NCI-H345 treated with DMSO at 0.1 percent for 48 hours (cell line): Measurements from ENCODE around the gene SCUBE3.

Experiments used
- DNase-seq: peaks from one replicate; lab custom pipeline; 2025; ENCODE audit not compliant: unreplicated experiment; lab: John Stamatoyannopoulos, UW

Gene SCUBE3

DNA sequence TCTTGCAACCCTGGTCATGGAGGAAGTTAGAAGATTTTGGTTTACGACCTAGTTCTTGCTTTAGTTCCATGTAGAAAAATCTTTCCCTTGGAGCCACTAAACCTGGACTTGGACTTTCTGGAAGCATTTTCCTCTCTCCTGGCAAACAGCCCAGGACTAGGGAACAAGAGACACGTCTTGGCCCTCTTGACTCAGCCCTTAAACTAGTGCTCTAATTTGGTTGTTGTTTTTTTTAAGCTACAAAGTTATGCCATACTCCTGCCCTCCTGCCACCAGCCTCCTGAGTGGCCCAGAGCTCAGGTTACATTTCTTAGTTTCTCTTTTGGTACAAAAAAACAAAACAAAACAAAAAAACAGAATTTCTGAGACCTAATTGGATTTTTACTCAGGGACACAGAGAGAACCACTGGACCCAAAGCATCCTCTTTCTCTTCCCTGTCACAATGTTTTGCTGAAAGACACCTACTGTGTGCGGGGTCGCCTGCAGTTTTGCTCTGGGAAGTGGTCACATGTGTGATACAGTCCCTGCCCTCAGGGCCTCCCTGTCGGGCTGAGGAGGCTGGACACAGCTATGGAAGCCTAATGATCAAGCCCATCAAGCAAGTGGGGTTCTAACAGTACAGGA is 32.3 kb upstream of the SCUBE3 start:
- no peak for DNase-seq

- DNase-seq = peak; percentile 52
Observed at GRCh38 chr6:35181933-35182612, 31.7 kb upstream of the SCUBE3 start.

- no peak for DNase-seq
Observed at GRCh38 chr6:35183281-35183680, 30.5 kb upstream of the SCUBE3 start.

DNA sequence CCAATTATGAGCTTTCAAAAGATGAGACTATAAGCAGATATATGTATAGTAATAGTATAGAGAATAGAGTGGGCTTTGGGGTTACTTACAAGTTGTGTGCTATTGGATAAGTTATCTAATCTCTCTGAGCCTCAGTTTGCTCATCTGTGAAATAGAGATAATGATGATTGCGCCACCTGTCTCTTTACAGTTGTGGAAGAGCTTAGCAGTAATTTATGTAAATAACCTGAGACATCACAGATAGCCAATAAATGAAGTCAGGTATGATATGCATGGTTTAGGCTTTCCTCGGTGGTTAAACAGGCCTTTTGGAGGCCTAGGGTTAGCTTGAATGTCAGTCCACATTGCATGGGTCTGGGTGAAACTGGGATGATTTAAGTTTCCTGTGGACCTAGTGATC is 29.8 kb upstream of the SCUBE3 start:
- no peak for DNase-seq

- DNase-seq = no peak
Observed at GRCh38 chr6:35184580-35185301, 29.0 kb upstream of the SCUBE3 start.

DNA sequence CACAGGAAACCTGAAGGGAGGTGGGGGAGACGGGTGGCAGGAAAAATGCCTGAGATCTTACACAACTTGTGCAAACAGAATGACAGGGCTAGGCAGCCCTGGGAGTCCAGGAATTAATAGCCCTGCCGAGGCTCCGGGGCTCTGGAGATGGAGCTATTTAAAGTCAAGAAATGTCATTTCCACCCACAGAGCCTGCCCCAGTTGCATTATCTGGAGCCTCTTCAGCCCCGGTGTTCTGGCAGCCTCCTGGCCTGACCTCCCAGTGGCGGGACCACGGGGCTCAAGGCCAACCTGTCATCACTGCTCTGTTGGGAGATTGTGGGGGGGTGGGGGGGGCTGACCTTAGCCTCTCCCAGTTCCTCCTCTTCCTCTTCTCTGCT is 28.5 kb upstream of the SCUBE3 start:
- no peak for DNase-seq

DNA sequence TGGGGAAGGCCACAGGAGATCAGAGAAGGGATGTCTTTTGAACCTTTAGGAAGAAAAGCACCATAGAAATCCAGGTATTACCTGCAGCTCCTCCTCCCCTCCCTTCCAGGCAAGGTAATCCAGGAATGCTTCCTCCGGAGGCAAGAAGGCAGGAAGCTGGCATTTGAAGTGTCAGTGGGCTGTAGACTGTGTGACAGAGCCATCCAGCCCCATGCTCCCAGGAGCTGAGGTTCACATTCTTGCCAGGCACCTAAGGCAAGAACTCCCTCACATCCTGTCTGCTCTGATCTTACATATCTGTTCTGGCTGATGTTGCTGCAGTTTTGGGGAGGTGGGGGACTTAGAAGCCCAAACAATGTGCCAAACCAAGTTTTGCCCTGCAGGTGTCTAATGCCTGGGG is 27.8 kb upstream of the SCUBE3 start:
- DNase-seq = no peak

DNA sequence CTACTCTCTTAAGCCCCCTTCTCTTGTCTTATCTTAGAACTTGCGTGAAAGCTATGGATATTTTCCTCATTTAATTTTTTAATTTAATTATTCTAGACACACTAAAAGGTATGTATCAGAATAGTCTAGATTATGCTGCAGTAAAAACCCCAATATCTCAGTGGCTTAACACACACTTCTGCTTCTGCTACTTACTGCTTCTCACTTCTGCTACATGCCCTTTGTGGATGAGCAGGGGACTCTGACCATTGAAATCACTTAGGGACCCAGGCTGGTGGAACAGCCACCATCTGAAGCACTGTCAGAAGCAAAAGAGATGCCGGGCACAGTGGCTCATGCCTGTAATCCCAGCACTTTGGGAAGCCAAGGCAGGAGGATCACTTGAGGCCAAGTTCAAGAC is 27.2 kb upstream of the SCUBE3 start:
- no peak for DNase-seq

- DNase-seq = no peak
Observed at GRCh38 chr6:35188886-35189285, 24.9 kb upstream of the SCUBE3 start.

DNA sequence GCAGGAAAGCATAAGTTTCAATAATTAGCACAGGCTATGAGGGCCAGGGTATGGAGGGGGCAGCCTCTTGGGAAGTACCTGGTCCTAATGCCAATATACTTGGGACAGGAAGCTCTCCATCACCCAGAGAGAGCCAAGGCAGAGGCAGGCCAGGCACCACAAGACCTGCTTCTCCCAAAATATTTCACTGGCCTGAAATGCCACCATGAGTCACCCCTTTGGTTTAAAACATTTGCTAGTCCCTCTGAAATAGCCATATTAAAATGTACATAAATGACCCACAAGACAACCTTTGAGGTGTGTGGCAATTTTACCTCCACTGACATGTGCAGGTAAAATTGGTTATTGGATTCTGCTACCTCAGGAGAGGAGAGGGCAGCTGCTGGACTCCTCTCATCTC is 23.4 kb upstream of the SCUBE3 start:
- DNase-seq = no peak

GRCh38 chr6:35191889-35192288 is 21.9 kb upstream of the SCUBE3 start:
- DNase-seq = no peak

DNA sequence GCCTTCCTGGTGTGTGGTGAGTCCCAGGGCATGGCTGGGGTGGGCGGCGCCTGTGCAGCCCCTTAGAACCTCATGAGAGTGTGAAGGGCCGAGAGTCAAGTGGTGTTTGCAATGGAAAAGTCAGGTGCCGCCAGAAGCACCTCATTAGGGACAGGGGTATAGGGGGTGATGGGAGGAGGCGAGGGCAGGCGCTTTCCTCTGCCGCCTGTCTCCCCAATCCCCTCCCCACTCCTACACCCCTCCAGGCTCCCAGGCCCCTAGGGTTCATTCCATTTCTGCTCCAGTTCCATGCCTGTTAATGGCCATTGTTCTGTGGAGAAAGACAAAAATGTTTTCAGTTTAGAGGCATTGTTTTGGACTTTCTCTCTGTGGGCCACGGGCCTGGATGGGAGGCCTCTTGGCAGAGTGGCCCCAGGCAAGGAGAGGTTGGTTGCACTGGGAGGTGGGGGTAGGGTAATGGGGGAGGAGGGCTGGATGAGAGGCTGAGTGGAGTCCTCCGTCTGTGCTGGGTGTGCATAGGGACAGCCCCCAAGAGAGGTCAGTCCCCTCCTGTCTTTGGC is 21.4 kb upstream of the SCUBE3 start:
- DNase-seq = no peak

DNA sequence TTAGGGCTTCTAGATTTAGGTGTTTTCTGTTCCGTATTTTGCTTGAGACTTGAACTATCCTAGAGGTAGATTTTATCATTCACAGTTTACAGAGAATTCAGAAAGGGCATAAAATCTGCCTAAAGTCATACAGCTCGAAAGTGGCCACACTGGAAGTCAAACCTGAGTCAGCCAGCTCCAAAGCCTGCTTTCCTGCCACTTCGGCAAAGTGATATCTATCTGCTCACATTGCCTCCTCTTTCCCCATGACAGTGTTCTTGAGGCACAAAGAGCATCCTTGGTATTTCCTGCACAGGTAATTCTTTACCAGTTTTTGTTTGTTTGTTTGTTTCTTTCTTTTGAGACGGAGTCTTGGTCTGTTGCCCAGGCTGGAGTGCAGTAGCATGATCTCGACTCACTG is 19.4 kb upstream of the SCUBE3 start:
- no peak for DNase-seq

GRCh38 chr6:35195120-35195780 is 18.5 kb upstream of the SCUBE3 start:
- DNase-seq = no peak

GRCh38 chr6:35197196-35197595 is 16.6 kb upstream of the SCUBE3 start:
- no peak for DNase-seq

DNA sequence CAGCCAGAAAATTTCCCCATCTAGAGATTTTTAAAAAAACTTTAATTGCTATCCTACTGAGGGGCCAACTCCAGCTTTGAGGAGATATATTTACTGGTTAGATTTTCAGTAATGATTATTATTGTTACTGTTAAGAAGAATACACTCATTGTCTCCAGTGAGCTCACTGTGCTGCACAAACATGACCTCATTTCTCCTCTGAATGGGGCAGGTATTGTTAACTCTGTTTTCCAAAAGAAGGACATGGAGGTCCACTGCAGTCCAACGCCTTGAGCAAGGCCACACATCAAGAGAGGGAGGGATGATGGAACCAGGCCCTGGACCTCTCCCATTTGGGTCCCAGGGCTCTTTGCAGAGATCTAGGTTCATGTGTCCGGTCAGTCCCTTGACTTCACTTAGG is 13.9 kb upstream of the SCUBE3 start:
- DNase-seq = no peak

DNA sequence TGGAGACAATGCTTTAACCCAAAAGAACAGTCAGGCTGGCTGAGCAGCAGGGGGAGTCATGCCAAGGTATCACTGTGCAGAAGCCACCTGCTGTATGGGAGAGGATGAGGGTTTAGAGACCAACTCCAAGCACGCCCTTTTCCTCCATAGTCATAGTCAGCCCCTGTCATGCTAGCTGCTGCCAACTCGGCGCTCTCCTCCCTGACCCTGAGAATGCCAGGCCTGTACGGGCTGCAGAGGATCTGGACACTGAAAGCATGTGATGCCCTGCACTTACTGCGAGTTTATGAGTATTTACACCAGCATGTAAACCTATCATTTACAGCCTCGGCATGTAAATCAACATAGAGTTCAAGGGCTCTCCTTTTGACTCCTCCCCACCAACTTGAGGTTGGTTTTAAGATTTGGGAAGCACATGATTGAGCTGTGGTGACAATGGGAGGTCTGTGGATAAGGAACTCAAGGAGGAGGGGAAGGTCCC is 11.7 kb upstream of the SCUBE3 start:
- DNase-seq = no peak

GRCh38 chr6:35203152-35203670 is 10.5 kb upstream of the SCUBE3 start:
- DNase-seq = no peak

DNA sequence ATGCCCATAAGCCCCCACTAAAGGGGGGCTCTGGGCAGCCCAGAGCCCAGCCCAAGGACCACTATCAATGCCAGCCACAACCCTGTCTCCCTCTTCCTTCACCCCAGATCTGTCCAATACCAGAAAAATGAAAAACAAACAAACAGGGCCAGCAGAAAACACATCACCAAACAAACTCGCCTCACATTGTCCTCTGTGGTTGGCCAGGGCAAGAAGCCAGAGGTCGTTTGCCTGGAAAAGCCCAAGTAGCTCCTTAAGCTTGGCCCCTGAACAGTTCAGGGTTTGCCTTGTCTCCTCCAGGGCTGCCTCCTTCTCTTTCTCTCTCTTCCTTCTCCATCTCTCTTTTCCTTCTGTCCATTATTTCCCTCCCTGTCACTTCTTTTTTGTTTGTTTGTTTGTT is 10.1 kb upstream of the SCUBE3 start:
- no peak for DNase-seq

DNA sequence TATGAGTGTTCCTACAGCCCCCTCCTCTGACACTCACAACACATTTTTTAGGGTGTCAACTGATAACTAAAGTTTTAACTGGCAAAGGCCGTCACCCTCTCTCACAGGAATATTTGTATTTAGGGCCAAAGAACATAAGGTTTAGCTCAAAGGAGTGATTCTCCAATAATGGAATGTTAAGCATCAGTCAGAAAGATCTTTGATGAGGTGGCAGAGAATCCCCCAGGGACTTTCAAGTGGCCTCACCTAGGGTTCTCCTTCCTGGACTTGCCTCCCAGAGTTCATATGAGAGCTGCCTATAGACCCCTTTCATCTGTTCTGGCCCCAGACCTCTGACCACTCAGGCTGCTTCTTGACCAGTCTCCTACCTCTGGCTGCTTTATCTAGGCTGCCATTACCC is 7.4 kb upstream of the SCUBE3 start:
- DNase-seq = no peak

DNA sequence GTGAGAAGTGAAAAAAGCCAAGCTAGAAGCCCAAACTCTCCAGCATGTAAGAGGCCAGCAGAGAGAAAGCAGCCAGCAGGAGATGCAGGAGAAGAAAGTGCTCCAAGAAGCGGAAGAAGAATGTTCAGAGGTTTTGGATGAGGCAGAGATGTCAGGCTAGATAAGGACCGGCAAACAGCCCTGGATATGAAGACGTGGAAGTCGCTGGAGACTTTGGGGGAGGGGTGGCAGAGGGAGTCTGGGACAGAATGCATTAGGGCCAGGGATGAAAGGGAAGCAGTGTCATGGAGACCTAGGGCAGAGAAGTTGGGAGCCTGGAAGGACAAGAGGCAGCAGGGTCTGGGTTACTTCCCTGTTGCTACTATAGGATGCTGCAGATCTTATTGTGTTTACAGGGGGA is 5.3 kb upstream of the SCUBE3 start:
- no peak for DNase-seq
